Measurements from ENCODE around the gene MGA.

- TF ChIP-seq CTCF (IDR thresholded peaks at IDR 0.05) (no peak), POLR2A (IDR thresholded peaks at IDR 0.05) (no peak)
Observed at GRCh38 chr15:41775651-41776050, 115.4 kb downstream of the MGA start.

Measured in upper lobe of left lung (tissue), 4 donors.